NCI-H2171 treated with DMSO at 0.1 percent for 48 hours (cell line): Measurements from ENCODE around the gene GAS2L1.

Source experiments
- DNase-seq: peaks from one replicate; lab custom pipeline; 2025; lab: John Stamatoyannopoulos, UW

GAS2L1 gene

GRCh38 chr22:29327089-29327764, 20.8 kb downstream of the GAS2L1 start:
- no peak for DNase-seq

- no peak for DNase-seq
Observed at GRCh38 chr22:29328055-29328454, 21.6 kb downstream of the GAS2L1 start.

- peak; percentile 90 for DNase-seq
Observed at GRCh38 chr22:29328566-29329500, 22.4 kb downstream of the GAS2L1 start.

- no peak for DNase-seq
Observed at GRCh38 chr22:29329581-29329980, 23.1 kb downstream of the GAS2L1 start.

- DNase-seq = no peak
Observed at GRCh38 chr22:29330291-29330690, 23.8 kb downstream of the GAS2L1 start.

GRCh38 chr22:29330753-29331152, 24.3 kb downstream of the GAS2L1 start:
- DNase-seq = no peak

GRCh38 chr22:29331213-29331612, 24.8 kb downstream of the GAS2L1 start:
- no peak for DNase-seq

GRCh38 chr22:29331658-29332300, 25.3 kb downstream of the GAS2L1 start:
- no peak for DNase-seq

- DNase-seq = no peak
Observed at GRCh38 chr22:29332886-29333496, 26.5 kb downstream of the GAS2L1 start.

- DNase-seq = no peak
Observed at GRCh38 chr22:29334148-29334547, 27.7 kb downstream of the GAS2L1 start.

GRCh38 chr22:29334696-29335344, 28.4 kb downstream of the GAS2L1 start:
- no peak for DNase-seq

- DNase-seq = no peak
Observed at GRCh38 chr22:29335656-29336055, 29.2 kb downstream of the GAS2L1 start.

- no peak for DNase-seq
Observed at GRCh38 chr22:29336751-29337490, 30.5 kb downstream of the GAS2L1 start.

- DNase-seq = no peak
Observed at GRCh38 chr22:29337631-29338284, 31.3 kb downstream of the GAS2L1 start.

- no peak for DNase-seq
Observed at GRCh38 chr22:29338398-29338797, 31.9 kb downstream of the GAS2L1 start.

GRCh38 chr22:29339381-29340235, 33.2 kb downstream of the GAS2L1 start:
- no peak for DNase-seq

GRCh38 chr22:29340566-29340965, 34.1 kb downstream of the GAS2L1 start:
- no peak for DNase-seq

- DNase-seq = no peak
Observed at GRCh38 chr22:29341056-29341848, 34.8 kb downstream of the GAS2L1 start.

GRCh38 chr22:29341849-29342127, 35.3 kb downstream of the GAS2L1 start:
- no peak for DNase-seq
